SU-DHL-6 (cell line): ENCODE data around the gene MYO5C.

Experiments used
- CTCF ChIP-seq: fragments of 200-600 bp; sonication (generic); IDR thresholded peaks from one replicate; pipeline ENCODE4 v1.5.1; 2017; ENCODE audit warnings: antibody characterized with exemption, mild to moderate bottlenecking, low read length, moderate library complexity; ENCODE audit not compliant: insufficient read depth, poor library complexity, severe bottlenecking
- EZH2phosphoT487 ChIP-seq: fragments of 200-600 bp; sonication (generic), shearing (Covaris generic); conservative IDR thresholded peaks from 2 replicates; pipeline ENCODE4 v1.6.1; 2018; ENCODE audit warnings: mild to moderate bottlenecking, antibody characterized with exemption, low read length, moderate library complexity, mixed read lengths

- TF ChIP-seq CTCF (no peak), EZH2phosphoT487 (no peak)
Observed at GRCh38 chr15:52254391-52254790, 41.2 kb downstream of the MYO5C start.
